Coronary artery (tissue), 2 donors: Measurements from ENCODE around the gene SMIM33.

Experiments used
- DNase-seq: peaks from one replicate; pipeline ENCODE4 v3.0.0-alpha.2; 2017; ENCODE audit warnings: low spot score
- H3K27ac ChIP-seq, 2 donors: fragments of 200-600 bp; sonication (generic); one replicate each; pipeline ENCODE4 v1.5.1; 2016 to 2019
- H3K4me3 ChIP-seq: fragments of 200-600 bp; sonication (generic); 2 replicates; pipeline ENCODE4 v1.5.1; 2016; ENCODE audit warnings: mild to moderate bottlenecking, moderate library complexity
- TF ChIP-seq, protein P1 (sequence below): fragments of 200-600 bp; sonication (generic); IDR thresholded peaks from one replicate; pipeline ENCODE4 v1.5.1; 2019; ENCODE audit warnings: antibody characterized with exemption

The SMIM33 gene

GRCh38 chr5:139470821-139471300 lies at the start of gene SMIM33:
Gene SMIM33, plus strand, starts transcription at chr5:139471004. Its CDS starts 118 bp downstream, at chr5:139471122.
- TF ChIP-seq, protein P1, sequence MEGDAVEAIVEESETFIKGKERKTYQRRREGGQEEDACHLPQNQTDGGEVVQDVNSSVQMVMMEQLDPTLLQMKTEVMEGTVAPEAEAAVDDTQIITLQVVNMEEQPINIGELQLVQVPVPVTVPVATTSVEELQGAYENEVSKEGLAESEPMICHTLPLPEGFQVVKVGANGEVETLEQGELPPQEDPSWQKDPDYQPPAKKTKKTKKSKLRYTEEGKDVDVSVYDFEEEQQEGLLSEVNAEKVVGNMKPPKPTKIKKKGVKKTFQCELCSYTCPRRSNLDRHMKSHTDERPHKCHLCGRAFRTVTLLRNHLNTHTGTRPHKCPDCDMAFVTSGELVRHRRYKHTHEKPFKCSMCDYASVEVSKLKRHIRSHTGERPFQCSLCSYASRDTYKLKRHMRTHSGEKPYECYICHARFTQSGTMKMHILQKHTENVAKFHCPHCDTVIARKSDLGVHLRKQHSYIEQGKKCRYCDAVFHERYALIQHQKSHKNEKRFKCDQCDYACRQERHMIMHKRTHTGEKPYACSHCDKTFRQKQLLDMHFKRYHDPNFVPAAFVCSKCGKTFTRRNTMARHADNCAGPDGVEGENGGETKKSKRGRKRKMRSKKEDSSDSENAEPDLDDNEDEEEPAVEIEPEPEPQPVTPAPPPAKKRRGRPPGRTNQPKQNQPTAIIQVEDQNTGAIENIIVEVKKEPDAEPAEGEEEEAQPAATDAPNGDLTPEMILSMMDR: no peak
- no peak within 1 kb of the TSS for H3K4me3 ChIP-seq
- H3K27ac ChIP-seq: no peak within 1 kb of the TSS
- DNase-seq: no peak

DNA sequence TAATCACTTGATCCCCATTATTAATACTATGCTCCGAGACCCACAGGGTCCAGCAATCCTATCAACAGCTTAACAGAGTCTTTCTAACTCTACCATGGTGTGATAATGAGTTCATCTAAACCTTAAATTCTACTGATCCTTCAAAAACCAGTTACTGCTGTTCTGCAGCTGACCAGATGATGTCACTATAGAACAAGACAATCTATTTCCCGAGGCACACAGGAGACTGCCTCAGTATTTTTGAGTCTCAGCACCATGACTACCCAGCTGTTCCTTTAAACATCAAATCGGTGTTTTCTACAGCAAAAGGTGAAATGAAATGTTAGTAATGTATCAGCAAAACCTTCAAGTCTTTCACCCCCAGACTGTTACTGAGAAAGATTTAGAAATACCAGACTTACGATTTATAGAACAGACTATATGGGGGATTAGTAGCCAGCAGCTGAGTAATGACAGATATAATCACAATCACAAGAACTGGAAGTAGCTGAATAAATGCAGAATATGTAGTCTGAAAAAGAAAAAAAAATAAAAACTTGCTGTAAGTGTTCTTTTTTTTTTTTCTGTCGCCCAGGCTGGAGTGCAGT lies 48.4 kb upstream of the SMIM33 start:
- no peak for DNase-seq
- TF ChIP-seq, protein P1: peak; percentile 53
- no peak overlapping the region for H3K27ac ChIP-seq
- no peak overlapping the region for H3K4me3 ChIP-seq

- TF ChIP-seq, protein P1: no peak
- Histone ChIP-seq H3K27ac (no peak overlapping the region), H3K4me3 (no peak overlapping the region)
- no peak for DNase-seq
Observed at GRCh38 chr5:139425497-139425896, 45.3 kb upstream of the SMIM33 start.

- H3K4me3 ChIP-seq: no peak overlapping the region
- peak overlapping the region in 1 of 2 donors; percentile 56 for H3K27ac ChIP-seq
- TF ChIP-seq, protein P1: no peak
- no peak for DNase-seq
Observed at GRCh38 chr5:139426203-139426885, 44.5 kb upstream of the SMIM33 start.

- no peak for DNase-seq
- Histone ChIP-seq H3K27ac (no peak overlapping the region), H3K4me3 (no peak overlapping the region)
- TF ChIP-seq, protein P1: no peak
Observed at GRCh38 chr5:139430015-139430414, 40.8 kb upstream of the SMIM33 start.

DNA sequence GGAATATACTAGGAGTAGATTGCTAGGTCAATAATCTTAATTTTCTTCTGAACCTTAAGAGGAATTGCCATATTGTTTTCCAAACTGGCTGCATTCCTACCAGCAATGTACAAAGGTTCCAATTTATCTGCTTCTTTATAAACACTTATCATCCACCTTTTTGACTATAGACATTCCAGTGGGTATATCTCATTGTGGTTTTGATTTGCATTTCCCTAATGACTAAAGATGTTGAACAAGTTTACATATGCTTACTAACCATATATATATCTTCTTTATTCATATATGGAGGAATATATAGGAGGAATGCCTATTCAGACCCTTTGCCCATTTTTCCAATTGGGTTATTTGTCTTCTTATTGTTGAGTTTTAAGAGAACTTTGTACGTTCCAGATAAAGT lies 39.1 kb upstream of the SMIM33 start:
- H3K27ac ChIP-seq: no peak overlapping the region
- no peak for DNase-seq
- TF ChIP-seq, protein P1: no peak
- H3K4me3 ChIP-seq: no peak overlapping the region

- TF ChIP-seq, protein P1: no peak
- no peak for DNase-seq
- H3K4me3 ChIP-seq: no peak overlapping the region
- H3K27ac ChIP-seq: no peak overlapping the region
Observed at GRCh38 chr5:139435676-139436075, 35.1 kb upstream of the SMIM33 start.
